GM12878 (cell line): ENCODE results near the gene FTH1. TPM values are rescaled to one million over a fixed set of nuclear protein-coding genes. Genes with fewer than 3 reads are reported as not detected.
A peak's percentile ranks its signal among the peaks of the same experiment; 100 is the strongest.

Experiments
- ATAC-seq: fragments of 200-7000 bp; cut with Tn5 transposase; 3 replicates; pipeline ENCODE4 v1.9.1; 2020; ENCODE audit warnings: mild to moderate bottlenecking, moderate library complexity
- BruUV-seq: library from RNA; stranded (reverse); fragments of 400-500 nt; replicated peaks from 2 replicates; lab custom pipeline; 2021; lab: Mats Ljungman, UMichigan
- CTCF ChIA-PET: fragments of 300-600 bp; sonication (Branson Sonifier 250); formaldehyde crosslinking; extraction: SDS; loops from one replicate; lab custom pipeline; 2021; ENCODE audit warnings: inconsistent platforms; lab: Yijun Ruan, JAX
- POLR2A ChIA-PET: fragments of 350-600 bp; formaldehyde crosslinking; extraction: SDS; loops from one replicate; lab custom pipeline; 2021; ENCODE audit warnings: inconsistent platforms; lab: Charles Lee
- RAD21 ChIA-PET: fragments of 300-600 bp; sonication (Branson Sonifier 250); formaldehyde crosslinking; loops from one replicate; lab custom pipeline; 2023; ENCODE audit warnings: antibody characterized with exemption; ENCODE audit not compliant: unreplicated experiment; lab: Charles Lee
- SMC1A ChIA-PET: fragments of 300-600 bp; sonication (Branson Sonifier 250); formaldehyde crosslinking; loops from one replicate; lab custom pipeline; 2023; ENCODE audit not compliant: unreplicated experiment, uncharacterized antibody; lab: Charles Lee
- DNase-seq: peaks from one replicate; pipeline ENCODE4 v3.0.0-alpha.2; 2011; ENCODE audit warnings: low read depth, low spot score
- FAIRE-seq: peaks from 3 replicates; lab custom pipeline; 2011; peaks lifted over from hg19 to GRCh38; lab: Jason Lieb, UNC
- H2AFZ ChIP-seq: 2 replicates; pipeline ENCODE4 v1.6.0; 2011; ENCODE audit warnings: low read depth, low read length, control low read depth; ENCODE audit not compliant: control insufficient read depth
- H3K27ac ChIP-seq: 2 replicates; pipeline ENCODE4 v1.5.1; 2011; ENCODE audit warnings: control low read depth; ENCODE audit not compliant: control insufficient read depth, insufficient read depth
- H3K27me3 ChIP-seq, 2 experiments: replicated peaks in 1 of 2; 2 replicates each; pipeline versions ENCODE4 v1.6.0 to v1.6.1; 2011; ENCODE audit warnings: low read length in 1 of 2; ENCODE audit not compliant: control insufficient read depth in 2 of 2, insufficient read depth in 2 of 2
- H3K36me3 ChIP-seq, 2 experiments: 2 replicates each; pipeline ENCODE4 v1.5.1; 2011; ENCODE audit warnings: low read length in 1 of 2; ENCODE audit not compliant: control insufficient read depth in 2 of 2, insufficient read depth in 2 of 2
- H3K4me1 ChIP-seq: 2 replicates; pipeline ENCODE4 v1.6.1; 2011; ENCODE audit warnings: mild to moderate bottlenecking, low read length, moderate library complexity, mixed read lengths; ENCODE audit not compliant: control insufficient read depth, insufficient read depth
- H3K4me2 ChIP-seq: 2 replicates; pipeline ENCODE4 v1.6.0; 2011; ENCODE audit warnings: control low read depth; ENCODE audit not compliant: control insufficient read depth, insufficient read depth
- H3K4me3 ChIP-seq: fragments of 200-600 bp; sonication (generic); 2 replicates; pipeline ENCODE4 v1.5.1; 2016
- H3K79me2 ChIP-seq: 2 replicates; pipeline ENCODE4 v1.6.0; 2011; ENCODE audit warnings: low read length; ENCODE audit not compliant: control insufficient read depth, insufficient read depth
- H3K9ac ChIP-seq: 2 replicates; pipeline ENCODE4 v1.8.0; 2011; ENCODE audit warnings: low read length, control low read depth, mixed read lengths; ENCODE audit not compliant: control insufficient read depth, insufficient read depth
- H3K9me3 ChIP-seq: replicated peaks from 3 replicates; pipeline ENCODE4 v1.5.1; 2011; ENCODE audit warnings: mild to moderate bottlenecking, low read length; ENCODE audit not compliant: control insufficient read depth, insufficient read depth
- H4K20me1 ChIP-seq: 2 replicates; pipeline ENCODE4 v1.6.0; 2011; ENCODE audit not compliant: control insufficient read depth, insufficient read depth
- ATF7 ChIP-seq: fragments of 450-650 bp; IDR thresholded peaks from 2 replicates; pipeline ENCODE4 v1.6.1; 2016; ENCODE audit warnings: low read depth, mild to moderate bottlenecking
- CEBPB ChIP-seq, 2 experiments: fragments of 150-350 bp in 1 of 2; IDR thresholded peaks; 2 replicates each; pipeline ENCODE4 v1.6.1; 2012 to 2014; ENCODE audit warnings: low read depth in 2 of 2, low read length in 2 of 2, borderline replicate concordance in 1 of 2, inconsistent platforms in 1 of 2
- CREB1 ChIP-seq: IDR thresholded peaks from 2 replicates; pipeline ENCODE4 v1.6.1; 2012; ENCODE audit warnings: low read depth, mild to moderate bottlenecking, inconsistent platforms
- EED ChIP-seq: sonication (generic); IDR thresholded peaks from 2 replicates; pipeline ENCODE4 v1.6.1; 2016; ENCODE audit warnings: antibody characterized with exemption, low read depth
- MEF2A ChIP-seq: IDR thresholded peaks from 2 replicates; pipeline ENCODE4 v1.6.1; 2011; ENCODE audit warnings: low read depth, mild to moderate bottlenecking, low read length, moderate library complexity; ENCODE audit not compliant: insufficient read depth
- MYB ChIP-seq: fragments of 150-350 bp; IDR thresholded peaks from 2 replicates; pipeline ENCODE4 v1.6.1; 2014; ENCODE audit warnings: mild to moderate bottlenecking, low read depth, low read length, borderline replicate concordance
- NFIC ChIP-seq: IDR thresholded peaks from 2 replicates; pipeline ENCODE4 v1.6.1; 2012; ENCODE audit warnings: low read depth, mild to moderate bottlenecking, inconsistent platforms, low read length, moderate library complexity
- POLR2A ChIP-seq: IDR thresholded peaks from 2 replicates; pipeline ENCODE4 v1.6.1; 2011; ENCODE audit warnings: low read depth, mild to moderate bottlenecking, low read length
- RUNX3 ChIP-seq: IDR thresholded peaks from 2 replicates; pipeline ENCODE4 v1.6.1; 2012; ENCODE audit warnings: low read length, inconsistent platforms
- WGBS: methylation state at CpG from one replicate; pipeline ENCODE4 v1.1.6; 2016; ENCODE audit warnings: low lambda C conversion rate; ENCODE audit not compliant: insufficient replicate concordance, insufficient coverage; ENCODE audit errors: missing lambda C conversion rate; 5-methylcytosine and 5-hydroxymethylcytosine counted together
- in situ Hi-C: fragments of 300-500 bp; cut with MboI; formaldehyde crosslinking; loops from 9 replicates; pipeline ENCODE4 v1.14.3; 2018; ENCODE audit warnings: mixed read lengths
- intact Hi-C: fragments of 100-400 bp; cut with micrococcal nuclease; formaldehyde crosslinking; loops from one replicate; pipeline ENCODE4 v1.14.2; 2022; ENCODE audit not compliant: unreplicated experiment
- polyA plus RNA-seq, 11 experiments: library from polyadenylated mRNA; depleted of rRNA in 4 of 11; unstranded in 6 of 11; stranded (reverse) in 5 of 11; fragments of >200 nt; fragmentation: Nextera tagmentation in 4 of 11; fragmentation: Illumina TruSeq in 1 of 11; extraction: Ambion mirVana in 4 of 11; extraction: Trizol in 1 of 11; gene quantifications; 1 replicate in 1 of 11; 2 replicates in 10 of 11; pipeline versions ENCODE4 v1.2.1 to v1.2.3, GENCODE V29; 2011 to 2016; ENCODE audit warnings: inconsistent platforms in 2 of 11, missing spikeins in 2 of 11, low read depth in 1 of 11
- total RNA-seq, 4 experiments: library from RNA; depleted of rRNA in 3 of 4; stranded (reverse); fragments of >200 nt in 3 of 4; fragmentation: Illumina TruSeq in 1 of 4; extraction: Trizol in 1 of 4; gene quantifications; 2 replicates each; pipeline versions ENCODE4 v1.2.1 to v1.2.3, GENCODE V29; 2013 to 2021
- TF ChIP-seq, protein P1 (sequence below): fragments of 450-650 bp; IDR thresholded peaks from 2 replicates; pipeline ENCODE4 v1.6.1; 2014; ENCODE audit warnings: mild to moderate bottlenecking
- TF ChIP-seq, protein P2 (sequence below): fragments of 450-650 bp; formaldehyde crosslinking; IDR thresholded peaks from 2 replicates; pipeline ENCODE4 v1.4.0; 2020; ENCODE audit warnings: mild to moderate bottlenecking, moderate library complexity

FTH1 gene
- total and polyA plus RNA-seq, 10 of the 15 experiments (the other 5 are each of a cell fraction or from before 2014, with no cell fraction given) = 289 to 4,154 (median 960) TPM

DNA sequence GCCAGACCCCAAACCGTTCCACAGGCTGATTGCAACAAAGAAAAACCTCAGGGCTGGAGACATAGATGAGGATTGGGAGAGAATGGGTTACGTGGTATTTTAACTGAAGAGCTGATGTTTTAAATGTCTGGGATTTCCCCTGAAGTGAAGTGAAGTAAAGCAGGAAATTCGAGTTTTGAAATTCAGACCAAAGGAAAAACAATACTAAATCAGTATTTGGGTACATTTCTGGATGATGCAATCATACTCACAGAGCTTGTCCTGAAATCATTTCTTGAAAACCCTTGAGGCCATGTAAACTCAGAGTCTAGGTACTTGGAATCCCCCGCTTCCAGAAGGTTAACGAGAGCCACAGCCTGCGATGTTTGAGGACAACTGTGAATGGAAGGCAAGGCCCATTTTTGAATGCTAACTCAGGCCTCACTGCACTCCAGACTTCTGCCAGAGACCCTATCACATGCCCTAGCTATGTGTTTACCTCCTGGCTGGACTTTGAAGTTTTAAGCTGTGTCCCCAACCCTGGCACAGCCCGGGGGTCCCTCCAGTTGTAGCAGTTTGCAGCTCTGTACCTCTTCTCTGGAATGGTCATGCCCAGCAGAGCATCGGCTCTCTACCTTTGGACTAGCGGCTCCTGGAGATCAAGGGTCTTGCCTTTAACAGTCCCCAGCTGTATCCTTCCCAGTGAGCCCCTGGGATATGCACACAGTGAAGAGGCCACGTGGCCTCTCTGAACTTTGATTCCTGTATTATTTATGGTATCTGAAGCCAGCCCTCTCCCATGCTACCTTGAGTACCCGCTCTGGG, 5.4 kb upstream of the FTH1 start:
- peaks cover 39% of the 10 kb centered on the region for H3K4me1 ChIP-seq
- peaks cover 8% of the 10 kb centered on the region for H3K79me2 ChIP-seq
- peak overlapping the region; percentile 42 for H3K4me3 ChIP-seq
- peak overlapping the region; percentile 74 for H3K27ac ChIP-seq
- no peaks in the 10 kb centered on the region for H3K27me3 ChIP-seq
- in situ Hi-C loops (no loop called here), intact Hi-C loops (no loop called here)
- CTCF ChIA-PET = interaction anchor here (1.0 to 2.9 kb wide), 8 partner anchors 9 to 135 kb away, joined by 3 to 19 read pairs (median 6); no protein-coding TSS in a partner anchor
- SMC1A ChIA-PET = interaction anchor here (0.9 to 5.8 kb wide), 9 partner anchors 9 to 158 kb away, joined by 3 to 29 read pairs (median 5); no protein-coding TSS in a partner anchor
- POLR2A ChIA-PET = interaction anchor here (0.6 to 2.4 kb wide), 6 partner anchors 7 to 885 kb away, joined by 3 to 10 read pairs (median 3); partner anchors contain the start of genes FEN1 and TMEM258
- no TSS peak for BruUV-seq
- FAIRE-seq (peak; percentile 87), ATAC-seq (peak; percentile 3; the same call in 2 of the 3 replicates), DNase-seq (no peak)
- peak overlapping the region; percentile 40; the same call in 1 of the 2 replicates for H2AFZ ChIP-seq
- WGBS = 45% methylated on average over 11 of the region's 11 CpGs
- H3K9me3 ChIP-seq = no peaks in the 10 kb centered on the region
- H3K4me2 ChIP-seq = peak overlapping the region; percentile 74
- no peaks in the 10 kb centered on the region for H3K36me3 ChIP-seq
- H3K9ac ChIP-seq = peak overlapping the region; percentile 43; the same call in 1 of the 2 replicates
- no peaks in the 10 kb centered on the region for H4K20me1 ChIP-seq
- RAD21 ChIA-PET = interaction anchor here (1.0 to 2.4 kb wide), 5 partner anchors 10 to 175 kb away, joined by 3 to 9 read pairs (median 6); no protein-coding TSS in a partner anchor
- peak in 1 of 2 experiments; percentile 60; a peak in 1 of 4 replicates for TF ChIP-seq CEBPB (IDR thresholded peaks at IDR 0.05; ENCODE audit: borderline replicate concordance in 1 of 2, low read depth in 2 of 2, low read length in 2 of 2)
- TF ChIP-seq NFIC = peak; percentile 45; the same call in 1 of the 2 replicates
- no peak for TF ChIP-seq CREB1
- TF ChIP-seq, protein P1, sequence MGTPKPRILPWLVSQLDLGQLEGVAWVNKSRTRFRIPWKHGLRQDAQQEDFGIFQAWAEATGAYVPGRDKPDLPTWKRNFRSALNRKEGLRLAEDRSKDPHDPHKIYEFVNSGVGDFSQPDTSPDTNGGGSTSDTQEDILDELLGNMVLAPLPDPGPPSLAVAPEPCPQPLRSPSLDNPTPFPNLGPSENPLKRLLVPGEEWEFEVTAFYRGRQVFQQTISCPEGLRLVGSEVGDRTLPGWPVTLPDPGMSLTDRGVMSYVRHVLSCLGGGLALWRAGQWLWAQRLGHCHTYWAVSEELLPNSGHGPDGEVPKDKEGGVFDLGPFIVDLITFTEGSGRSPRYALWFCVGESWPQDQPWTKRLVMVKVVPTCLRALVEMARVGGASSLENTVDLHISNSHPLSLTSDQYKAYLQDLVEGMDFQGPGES = no peak
- TF ChIP-seq POLR2A = no peak
- no peak for TF ChIP-seq MEF2A
- no peak for TF ChIP-seq MYB
- TF ChIP-seq RUNX3 = peak; percentile 12; the same call in 1 of the 2 replicates
- 0 out of 2 replicates have a peak, but pooled peaks have one; percentile 26 for TF ChIP-seq EED
- peak; percentile 34; the same call in 1 of the 2 replicates for TF ChIP-seq ATF7
- TF ChIP-seq, protein P2, sequence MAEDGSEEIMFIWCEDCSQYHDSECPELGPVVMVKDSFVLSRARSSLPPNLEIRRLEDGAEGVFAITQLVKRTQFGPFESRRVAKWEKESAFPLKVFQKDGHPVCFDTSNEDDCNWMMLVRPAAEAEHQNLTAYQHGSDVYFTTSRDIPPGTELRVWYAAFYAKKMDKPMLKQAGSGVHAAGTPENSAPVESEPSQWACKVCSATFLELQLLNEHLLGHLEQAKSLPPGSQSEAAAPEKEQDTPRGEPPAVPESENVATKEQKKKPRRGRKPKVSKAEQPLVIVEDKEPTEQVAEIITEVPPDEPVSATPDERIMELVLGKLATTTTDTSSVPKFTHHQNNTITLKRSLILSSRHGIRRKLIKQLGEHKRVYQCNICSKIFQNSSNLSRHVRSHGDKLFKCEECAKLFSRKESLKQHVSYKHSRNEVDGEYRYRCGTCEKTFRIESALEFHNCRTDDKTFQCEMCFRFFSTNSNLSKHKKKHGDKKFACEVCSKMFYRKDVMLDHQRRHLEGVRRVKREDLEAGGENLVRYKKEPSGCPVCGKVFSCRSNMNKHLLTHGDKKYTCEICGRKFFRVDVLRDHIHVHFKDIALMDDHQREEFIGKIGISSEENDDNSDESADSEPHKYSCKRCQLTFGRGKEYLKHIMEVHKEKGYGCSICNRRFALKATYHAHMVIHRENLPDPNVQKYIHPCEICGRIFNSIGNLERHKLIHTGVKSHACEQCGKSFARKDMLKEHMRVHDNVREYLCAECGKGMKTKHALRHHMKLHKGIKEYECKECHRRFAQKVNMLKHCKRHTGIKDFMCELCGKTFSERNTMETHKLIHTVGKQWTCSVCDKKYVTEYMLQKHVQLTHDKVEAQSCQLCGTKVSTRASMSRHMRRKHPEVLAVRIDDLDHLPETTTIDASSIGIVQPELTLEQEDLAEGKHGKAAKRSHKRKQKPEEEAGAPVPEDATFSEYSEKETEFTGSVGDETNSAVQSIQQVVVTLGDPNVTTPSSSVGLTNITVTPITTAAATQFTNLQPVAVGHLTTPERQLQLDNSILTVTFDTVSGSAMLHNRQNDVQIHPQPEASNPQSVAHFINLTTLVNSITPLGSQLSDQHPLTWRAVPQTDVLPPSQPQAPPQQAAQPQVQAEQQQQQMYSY = no peak
- TF ChIP-seq, all 136 proteins: peak for 5
